ENCODE data around the gene LGR4. TPM values are rescaled to one million over a fixed set of nuclear protein-coding genes. Genes with fewer than 3 reads are reported as not detected.

Gene LGR4
- total RNA-seq, 1 donor from 2014 or later = 13.0 TPM

DNA sequence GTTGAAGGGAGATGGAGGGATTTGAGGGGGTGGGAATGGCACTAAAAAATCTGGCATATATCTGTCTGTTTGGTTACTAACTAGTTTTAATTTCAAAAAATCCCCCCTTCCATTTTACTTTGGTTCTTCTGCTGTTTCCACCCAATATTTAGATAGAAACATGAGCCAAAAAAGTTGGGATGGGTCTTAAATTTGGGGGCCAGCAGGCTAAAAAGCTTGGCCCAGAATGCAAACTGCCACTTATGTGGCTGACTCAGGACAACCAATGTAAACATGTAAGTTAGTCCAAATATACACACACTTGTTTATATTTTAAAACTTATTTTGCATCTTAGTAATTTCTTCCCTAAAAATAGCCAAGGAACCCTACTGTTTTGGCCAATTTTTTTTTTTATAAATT, 35.7 kb downstream of the LGR4 start:
- H3K27me3 ChIP-seq (ENCODE audit: low read depth) = no peaks in the 10 kb centered on the region
- intact Hi-C loops (cut with micrococcal nuclease) = no loop called here
- TF ChIP-seq, protein P1, sequence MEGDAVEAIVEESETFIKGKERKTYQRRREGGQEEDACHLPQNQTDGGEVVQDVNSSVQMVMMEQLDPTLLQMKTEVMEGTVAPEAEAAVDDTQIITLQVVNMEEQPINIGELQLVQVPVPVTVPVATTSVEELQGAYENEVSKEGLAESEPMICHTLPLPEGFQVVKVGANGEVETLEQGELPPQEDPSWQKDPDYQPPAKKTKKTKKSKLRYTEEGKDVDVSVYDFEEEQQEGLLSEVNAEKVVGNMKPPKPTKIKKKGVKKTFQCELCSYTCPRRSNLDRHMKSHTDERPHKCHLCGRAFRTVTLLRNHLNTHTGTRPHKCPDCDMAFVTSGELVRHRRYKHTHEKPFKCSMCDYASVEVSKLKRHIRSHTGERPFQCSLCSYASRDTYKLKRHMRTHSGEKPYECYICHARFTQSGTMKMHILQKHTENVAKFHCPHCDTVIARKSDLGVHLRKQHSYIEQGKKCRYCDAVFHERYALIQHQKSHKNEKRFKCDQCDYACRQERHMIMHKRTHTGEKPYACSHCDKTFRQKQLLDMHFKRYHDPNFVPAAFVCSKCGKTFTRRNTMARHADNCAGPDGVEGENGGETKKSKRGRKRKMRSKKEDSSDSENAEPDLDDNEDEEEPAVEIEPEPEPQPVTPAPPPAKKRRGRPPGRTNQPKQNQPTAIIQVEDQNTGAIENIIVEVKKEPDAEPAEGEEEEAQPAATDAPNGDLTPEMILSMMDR (IDR thresholded peaks at IDR 0.05; ENCODE audit: borderline replicate concordance) = no peak
- H3K36me3 ChIP-seq = no peaks in the 10 kb centered on the region
- H3K9me3 ChIP-seq (replicated peaks) = no peaks in the 10 kb centered on the region
- DNase-seq = no peak
- peaks cover 37% of the 10 kb centered on the region for H3K4me1 ChIP-seq
- H3K27ac ChIP-seq (replicated peaks) = no peak overlapping the region
- no peak overlapping the region for H3K4me3 ChIP-seq

- H3K27ac ChIP-seq (replicated peaks) = no peak overlapping the region
- H3K36me3 ChIP-seq = no peaks in the 10 kb centered on the region
- TF ChIP-seq, protein P1 (IDR thresholded peaks at IDR 0.05; ENCODE audit: borderline replicate concordance) = no peak
- H3K9me3 ChIP-seq (replicated peaks) = no peaks in the 10 kb centered on the region
- DNase-seq = no peak
- no peaks in the 10 kb centered on the region for H3K27me3 ChIP-seq (ENCODE audit: low read depth)
- H3K4me3 ChIP-seq = no peak overlapping the region
- intact Hi-C loops (cut with micrococcal nuclease) = no loop called here
- H3K4me1 ChIP-seq = peaks cover 48% of the 10 kb centered on the region
These were observed 38.8 kb downstream of the LGR4 start for GRCh38 chr11:27433742-27434141.

DNA sequence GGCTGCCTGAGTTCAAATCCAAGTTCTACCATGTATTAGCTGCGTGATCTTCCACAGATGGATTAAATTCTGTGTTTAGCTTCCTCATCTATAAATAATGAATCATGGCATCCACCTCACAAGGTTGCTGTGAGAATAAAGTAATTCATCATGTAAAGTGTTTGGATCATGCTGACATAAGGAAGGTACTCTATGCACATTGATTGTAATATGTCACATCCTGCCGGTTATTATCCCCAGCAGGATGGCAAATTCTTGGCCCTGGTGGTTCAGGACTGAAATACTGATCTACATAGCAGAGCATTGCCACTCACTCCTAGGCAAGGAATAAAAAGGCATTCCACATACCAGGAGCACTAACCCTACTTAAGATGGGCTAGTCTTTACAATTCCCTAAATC, 40.8 kb downstream of the LGR4 start:
- Histone ChIP-seq H3K36me3 (no peaks in the 10 kb centered on the region), H3K4me3 (no peak overlapping the region), H3K27me3 (ENCODE audit: low read depth) (no peaks in the 10 kb centered on the region), H3K27ac (replicated peaks) (no peak overlapping the region), H3K9me3 (replicated peaks) (no peaks in the 10 kb centered on the region), H3K4me1 (peaks cover 45% of the 10 kb centered on the region)
- TF ChIP-seq, protein P1 (IDR thresholded peaks at IDR 0.05; ENCODE audit: borderline replicate concordance) = no peak
- DNase-seq = no peak
- intact Hi-C loops (cut with micrococcal nuclease) = no loop called here

- H3K4me3 ChIP-seq = no peak overlapping the region
- H3K4me1 ChIP-seq = peaks cover 51% of the 10 kb centered on the region
- no peak for DNase-seq
- intact Hi-C loops (cut with micrococcal nuclease) = no loop called here
- TF ChIP-seq, protein P1 (IDR thresholded peaks at IDR 0.05; ENCODE audit: borderline replicate concordance) = no peak
- H3K27ac ChIP-seq (replicated peaks) = peak overlapping the region; percentile 6
- H3K27me3 ChIP-seq (ENCODE audit: low read depth) = no peaks in the 10 kb centered on the region
- H3K36me3 ChIP-seq = no peaks in the 10 kb centered on the region
- H3K9me3 ChIP-seq (replicated peaks) = no peaks in the 10 kb centered on the region
These were observed 42.7 kb downstream of the LGR4 start for GRCh38 chr11:27429761-27430393.

GRCh38 chr11:27427183-27427980, 45.2 kb downstream of the LGR4 start:
- H3K9me3 ChIP-seq (replicated peaks) = no peaks in the 10 kb centered on the region
- intact Hi-C loops (cut with micrococcal nuclease) = no loop called here
- peak overlapping the region; percentile 45 for H3K27ac ChIP-seq (replicated peaks)
- H3K36me3 ChIP-seq = no peaks in the 10 kb centered on the region
- peak overlapping the region; percentile 2 for H3K4me3 ChIP-seq
- TF ChIP-seq, protein P1 (IDR thresholded peaks at IDR 0.05; ENCODE audit: borderline replicate concordance) = no peak
- H3K4me1 ChIP-seq = peaks cover 53% of the 10 kb centered on the region
- no peak for DNase-seq
- no peaks in the 10 kb centered on the region for H3K27me3 ChIP-seq (ENCODE audit: low read depth)
